Fibroblast of peridontal ligament (primary cell): ENCODE data around the gene PIK3R5.
"Not testable (repeated sequence)": the region's sequence is repeated elsewhere in the genome, so short reads cannot be mapped to it uniquely, and the experiment has no call there.

Source experiments
- DNase-seq: peaks from one replicate; pipeline ENCODE4 v3.0.0-alpha.2; 2010; ENCODE audit errors: extremely low read depth

The PIK3R5 gene

GRCh38 chr17:8965394-8966168, at the start of gene PIK3R5:
Gene PIK3R5, minus strand, starts transcription at chr17:8965707. Its CDS starts 54,213 bp downstream, at chr17:8911494.
- DNase-seq: no peak

- no peak for DNase-seq
Measured at GRCh38 chr17:9011001-9011400, 45.5 kb upstream of the PIK3R5 start.

- DNase-seq: no peak
Measured at GRCh38 chr17:9009737-9010136, 44.2 kb upstream of the PIK3R5 start.

- DNase-seq: no peak
Measured at GRCh38 chr17:9009096-9009495, 43.6 kb upstream of the PIK3R5 start.

GRCh38 chr17:9007052-9007714, 41.7 kb upstream of the PIK3R5 start:
- DNase-seq: no peak

- DNase-seq: no peak
Measured at GRCh38 chr17:9006175-9006767, 40.8 kb upstream of the PIK3R5 start.

GRCh38 chr17:9004961-9005285, 39.4 kb upstream of the PIK3R5 start:
- no peak for DNase-seq

- DNase-seq: no peak
Measured at GRCh38 chr17:9004132-9004960, 38.8 kb upstream of the PIK3R5 start.

GRCh38 chr17:9003355-9004131, 38.0 kb upstream of the PIK3R5 start:
- no peak for DNase-seq

- DNase-seq: no peak
Measured at GRCh38 chr17:9002606-9003354, 37.3 kb upstream of the PIK3R5 start.

- DNase-seq: no peak
Measured at GRCh38 chr17:9002227-9002605, 36.7 kb upstream of the PIK3R5 start.

- DNase-seq: no peak
Measured at GRCh38 chr17:9001559-9001958, 36.1 kb upstream of the PIK3R5 start.

- DNase-seq: no peak
Measured at GRCh38 chr17:8997994-8998628, 32.6 kb upstream of the PIK3R5 start.

- DNase-seq: no peak
Measured at GRCh38 chr17:8995711-8996110, 30.2 kb upstream of the PIK3R5 start.

GRCh38 chr17:8994319-8994718, 28.8 kb upstream of the PIK3R5 start:
- peak; percentile 26 for DNase-seq

GRCh38 chr17:8991514-8992285, 26.2 kb upstream of the PIK3R5 start:
- DNase-seq: peak; percentile 62

- DNase-seq: not testable (repeated sequence)
Measured at GRCh38 chr17:8988263-8988935, 22.9 kb upstream of the PIK3R5 start.

GRCh38 chr17:8986295-8986694, 20.8 kb upstream of the PIK3R5 start:
- no peak for DNase-seq
